OCI-LY3 (cell line): ENCODE data around the gene CACNG4.

Experiments
- H2AFZ ChIP-seq: fragments of 200-600, 300-600 bp; shearing (Covaris generic); 2 replicates; pipeline ENCODE4 v1.6.0; 2014; ENCODE audit warnings: antibody characterized with exemption, low read depth, low read length
- H3K27ac ChIP-seq: fragments of 200-600, 300-600 bp; sonication (generic); 2 replicates; pipeline ENCODE4 v1.5.1; 2014; ENCODE audit warnings: mild to moderate bottlenecking, low read length, moderate library complexity, mixed read lengths
- H3K27me3 ChIP-seq: fragments of 200-600, 300-600 bp; sonication (generic); 2 replicates; pipeline ENCODE4 v1.6.1; 2014; ENCODE audit warnings: low read depth, low read length, mixed read lengths
- H3K36me3 ChIP-seq: fragments of 200-600, 300-600 bp; sonication (generic); replicated peaks from 2 replicates; pipeline ENCODE3; 2014; ENCODE audit warnings: low read depth, low read length, mixed read lengths
- H3K4me1 ChIP-seq: fragments of 300-600, 200-600 bp; sonication (generic); 2 replicates; pipeline ENCODE4 v1.6.1; 2014; ENCODE audit warnings: low read length, mixed read lengths
- H3K4me2 ChIP-seq: fragments of 200-600, 300-600 bp; sonication (generic); 2 replicates; pipeline ENCODE4 v1.6.1; 2014; ENCODE audit warnings: low read length, mixed read lengths
- H3K4me3 ChIP-seq: fragments of 300-600, 200-600 bp; sonication (generic); 2 replicates; pipeline ENCODE4 v1.5.1; 2014; ENCODE audit warnings: antibody characterized with exemption, mild to moderate bottlenecking, low read length, moderate library complexity
- H3K79me2 ChIP-seq: fragments of 300-600, 200-600 bp; shearing (Covaris generic); 2 replicates; pipeline ENCODE4 v1.6.1; 2014; ENCODE audit warnings: mild to moderate bottlenecking, low read length, mixed read lengths
- H3K9ac ChIP-seq: fragments of 300-600, 200-600 bp; shearing (Covaris generic); 2 replicates; pipeline ENCODE4 v1.6.0; 2014; ENCODE audit warnings: mild to moderate bottlenecking, low read length, moderate library complexity
- H3K9me3 ChIP-seq: fragments of 200-600, 300-600 bp; shearing (Covaris generic); 2 replicates; pipeline ENCODE4 v1.6.1; 2014; ENCODE audit warnings: low read length, mixed read lengths; ENCODE audit not compliant: insufficient read depth
- H4K20me1 ChIP-seq: fragments of 200-600, 300-600 bp; sonication (generic); 2 replicates; pipeline ENCODE4 v1.6.1; 2016; ENCODE audit warnings: low read length, mixed read lengths; ENCODE audit not compliant: insufficient read depth
- CTCF ChIP-seq: fragments of 200-600, 300-600 bp; sonication (generic); IDR thresholded peaks from 2 replicates; pipeline ENCODE4 v1.5.1; 2014; ENCODE audit warnings: antibody characterized with exemption, low read length, low read depth
- EZH2phosphoT487 ChIP-seq: fragments of 200-600 bp; shearing (Covaris generic); IDR thresholded peaks from 2 replicates; pipeline ENCODE4 v1.6.1; 2018; ENCODE audit warnings: antibody characterized with exemption, mixed run types, low read depth

Gene CACNG4

GRCh38 chr17:67044016-67044772 is 79.7 kb downstream of the CACNG4 start, which contains the start of gene CACNG1:
TSS of gene CACNG1 (plus strand) at chr17:67044554. CDS start at chr17:67044661, 107 bp downstream.
- Histone ChIP-seq H3K4me1 (peaks cover 13% of the 10 kb centered on the region), H3K27me3 (no peaks in the 10 kb centered on the region), H3K4me2 (no peak within 1 kb of the TSS), H3K79me2 (no peaks in the 10 kb centered on the region), H3K27ac (no peak within 1 kb of the TSS), H3K36me3 (no peaks in the 10 kb centered on the region), H3K9me3 (peaks cover 12% of the 10 kb centered on the region; the same call in 1 of the 2 replicates), H3K4me3 (no peak within 1 kb of the TSS), H2AFZ (no peak within 1 kb of the TSS), H3K9ac (no peak within 1 kb of the TSS), H4K20me1 (no peaks in the 10 kb centered on the region)
- no peak for TF ChIP-seq EZH2phosphoT487
- TF ChIP-seq CTCF = no peak

- H3K4me2 ChIP-seq = no peak overlapping the region
- no peak overlapping the region for H2AFZ ChIP-seq
- H3K79me2 ChIP-seq = no peaks in the 10 kb centered on the region
- no peak overlapping the region for H3K9ac ChIP-seq
- H3K4me3 ChIP-seq = no peak overlapping the region
- no peaks in the 10 kb centered on the region for H4K20me1 ChIP-seq
- H3K36me3 ChIP-seq = no peaks in the 10 kb centered on the region
- TF ChIP-seq EZH2phosphoT487 (no peak), CTCF (no peak)
- no peaks in the 10 kb centered on the region for H3K27me3 ChIP-seq
- peaks cover 16% of the 10 kb centered on the region; the same call in 1 of the 2 replicates for H3K9me3 ChIP-seq
- no peak overlapping the region for H3K27ac ChIP-seq
- H3K4me1 ChIP-seq = peaks cover 13% of the 10 kb centered on the region
Measured at GRCh38 chr17:67044940-67045339, 80.4 kb downstream of the CACNG4 start.

GRCh38 chr17:67046398-67046797 is 81.9 kb downstream of the CACNG4 start:
- no peak overlapping the region for H3K27ac ChIP-seq
- H3K4me1 ChIP-seq = peaks cover 13% of the 10 kb centered on the region
- peaks cover 16% of the 10 kb centered on the region; the same call in 1 of the 2 replicates for H3K9me3 ChIP-seq
- H3K36me3 ChIP-seq = no peaks in the 10 kb centered on the region
- H2AFZ ChIP-seq = no peak overlapping the region
- H3K4me3 ChIP-seq = no peak overlapping the region
- H3K9ac ChIP-seq = no peak overlapping the region
- no peak overlapping the region for H3K4me2 ChIP-seq
- no peaks in the 10 kb centered on the region for H3K27me3 ChIP-seq
- H3K79me2 ChIP-seq = no peaks in the 10 kb centered on the region
- no peaks in the 10 kb centered on the region for H4K20me1 ChIP-seq
- TF ChIP-seq EZH2phosphoT487 (no peak), CTCF (no peak)

GRCh38 chr17:67047382-67047781 is 82.9 kb downstream of the CACNG4 start:
- Histone ChIP-seq H3K4me1 (peaks cover 3% of the 10 kb centered on the region), H3K4me2 (no peak overlapping the region), H3K4me3 (no peak overlapping the region), H2AFZ (no peak overlapping the region), H3K79me2 (no peaks in the 10 kb centered on the region), H3K36me3 (no peaks in the 10 kb centered on the region), H3K9me3 (peaks cover 16% of the 10 kb centered on the region; the same call in 1 of the 2 replicates), H3K9ac (no peak overlapping the region), H3K27ac (no peak overlapping the region), H4K20me1 (no peaks in the 10 kb centered on the region), H3K27me3 (no peaks in the 10 kb centered on the region)
- TF ChIP-seq EZH2phosphoT487 (no peak), CTCF (no peak)
